Measurements from ENCODE around the gene DRD1. TPM values are rescaled to one million over a fixed set of nuclear protein-coding genes. Genes with fewer than 3 reads are reported as not detected.

Gene DRD1
- total and polyA plus RNA-seq, 2 of the 4 experiments (the other 2 are of a cell fraction) = 0.18 to 0.19 TPM

DNA sequence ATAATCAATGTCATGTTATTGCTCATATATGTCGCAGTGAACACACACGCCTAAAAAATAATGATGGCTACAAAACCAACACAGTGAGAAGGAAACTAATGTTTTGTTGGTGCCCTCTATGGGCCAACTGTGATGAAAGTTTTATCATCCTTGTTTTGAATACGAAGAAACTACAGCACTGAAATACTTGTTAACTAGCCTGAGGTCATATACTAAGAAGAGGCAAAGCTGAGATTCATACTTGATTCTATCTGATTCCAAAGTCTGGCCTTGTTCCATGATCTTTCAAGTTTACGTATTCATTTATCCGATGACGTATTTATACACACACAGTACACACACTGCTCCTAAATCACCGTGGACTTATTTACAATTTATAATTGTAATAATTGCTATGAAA is 16.1 kb upstream of the DRD1 start:
- Histone ChIP-seq H2BK120ac (ENCODE audit: low read depth, low read length) (no peak overlapping the region), H3K27ac (ENCODE audit: insufficient read depth, low read length) (no peak overlapping the region), H2AFZ (replicated peaks; ENCODE audit: low read length, poor library complexity) (no peak overlapping the region), H2BK5ac (ENCODE audit: low read depth, low read length, poor library complexity, severe bottlenecking) (no peak overlapping the region), H4K5ac (ENCODE audit: low read depth, low read length) (no peak overlapping the region), H3K4me3 (ENCODE audit: insufficient read depth, low read depth, low read length) (no peak overlapping the region), H3K14ac (replicated peaks; ENCODE audit: low read depth, low read length) (no peak overlapping the region), H4K20me1 (ENCODE audit: insufficient read depth, low read length) (no peaks in the 10 kb centered on the region), H2BK15ac (ENCODE audit: low read depth, low read length) (no peak overlapping the region), H3K27me3 (ENCODE audit: control insufficient read depth, insufficient read depth, low read length) (peaks cover 8% of the 10 kb centered on the region; the same call in 1 of the 2 replicates), H4K91ac (ENCODE audit: insufficient read depth, low read depth, low read length) (no peak overlapping the region), H3K9me1 (ENCODE audit: insufficient read depth, low read length) (no peaks in the 10 kb centered on the region), H3K79me1 (ENCODE audit: low read depth in 1 of 2, low read length in 2 of 2) (no peaks in the 10 kb centered on the region), H2AK9ac (replicated peaks; ENCODE audit: low read depth, low read length, poor library complexity) (no peak overlapping the region), H3K56ac (ENCODE audit: extremely low read depth, insufficient read depth, low read length) (no peak overlapping the region), H3K36me3 (ENCODE audit: control insufficient read depth, insufficient read depth, low read length) (no peaks in the 10 kb centered on the region), H3K9me3 (ENCODE audit: control insufficient read depth, insufficient read depth, low read length) (no peaks in the 10 kb centered on the region), H3K4ac (ENCODE audit: low read depth, low read length) (no peak overlapping the region), H3K4me1 (ENCODE audit: control insufficient read depth, insufficient read depth, low read length) (no peaks in the 10 kb centered on the region), H3K18ac (ENCODE audit: low read depth, low read length) (no peak overlapping the region), H3K9ac (ENCODE audit: low read depth, low read length) (no peak overlapping the region), H3K4me2 (ENCODE audit: low read depth, low read length) (no peak overlapping the region), H2AK5ac (ENCODE audit: low read depth, low read length) (no peak overlapping the region), H3K23ac (ENCODE audit: low read depth, low read length) (no peak overlapping the region), H2BK20ac (ENCODE audit: low read depth, low read length) (no peak overlapping the region), H4K8ac (ENCODE audit: low read depth in 2 of 2, low read length in 2 of 2) (no peak overlapping the region)
- POLR2A ChIA-PET (ENCODE audit: unreplicated experiment) = no interaction called here
- CTCF ChIA-PET = no interaction called here
- ATAC-seq (ENCODE audit: low read depth) (peak; percentile 74), DNase-seq (peak; percentile 33)
- in situ Hi-C loops (cut with MboI; ENCODE audit: low sequenced_read_pairs) = no loop called here
- dilution Hi-C loops (cut with HindIII; ENCODE audit: low sequenced_read_pairs, unreplicated experiment) = no loop called here
- TF ChIP-seq SMC3 (IDR thresholded peaks at IDR 0.05; ENCODE audit: low read depth, low read length) = peak; percentile 26; the same call in 1 of the 2 replicates
- TF ChIP-seq BHLHE40 (IDR thresholded peaks at IDR 0.05; ENCODE audit: low read depth, low read length) = no peak
- TF ChIP-seq, protein P1, sequence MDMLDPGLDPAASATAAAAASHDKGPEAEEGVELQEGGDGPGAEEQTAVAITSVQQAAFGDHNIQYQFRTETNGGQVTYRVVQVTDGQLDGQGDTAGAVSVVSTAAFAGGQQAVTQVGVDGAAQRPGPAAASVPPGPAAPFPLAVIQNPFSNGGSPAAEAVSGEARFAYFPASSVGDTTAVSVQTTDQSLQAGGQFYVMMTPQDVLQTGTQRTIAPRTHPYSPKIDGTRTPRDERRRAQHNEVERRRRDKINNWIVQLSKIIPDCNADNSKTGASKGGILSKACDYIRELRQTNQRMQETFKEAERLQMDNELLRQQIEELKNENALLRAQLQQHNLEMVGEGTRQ (IDR thresholded peaks at IDR 0.05; ENCODE audit: low read depth, low read length) = no peak
- TF ChIP-seq FOS (IDR thresholded peaks at IDR 0.05; ENCODE audit: low read depth, low read length) = no peak
- peak; percentile 45 for TF ChIP-seq RAD21 (IDR thresholded peaks at IDR 0.05; ENCODE audit: low read length)
- TF ChIP-seq, protein P2, sequence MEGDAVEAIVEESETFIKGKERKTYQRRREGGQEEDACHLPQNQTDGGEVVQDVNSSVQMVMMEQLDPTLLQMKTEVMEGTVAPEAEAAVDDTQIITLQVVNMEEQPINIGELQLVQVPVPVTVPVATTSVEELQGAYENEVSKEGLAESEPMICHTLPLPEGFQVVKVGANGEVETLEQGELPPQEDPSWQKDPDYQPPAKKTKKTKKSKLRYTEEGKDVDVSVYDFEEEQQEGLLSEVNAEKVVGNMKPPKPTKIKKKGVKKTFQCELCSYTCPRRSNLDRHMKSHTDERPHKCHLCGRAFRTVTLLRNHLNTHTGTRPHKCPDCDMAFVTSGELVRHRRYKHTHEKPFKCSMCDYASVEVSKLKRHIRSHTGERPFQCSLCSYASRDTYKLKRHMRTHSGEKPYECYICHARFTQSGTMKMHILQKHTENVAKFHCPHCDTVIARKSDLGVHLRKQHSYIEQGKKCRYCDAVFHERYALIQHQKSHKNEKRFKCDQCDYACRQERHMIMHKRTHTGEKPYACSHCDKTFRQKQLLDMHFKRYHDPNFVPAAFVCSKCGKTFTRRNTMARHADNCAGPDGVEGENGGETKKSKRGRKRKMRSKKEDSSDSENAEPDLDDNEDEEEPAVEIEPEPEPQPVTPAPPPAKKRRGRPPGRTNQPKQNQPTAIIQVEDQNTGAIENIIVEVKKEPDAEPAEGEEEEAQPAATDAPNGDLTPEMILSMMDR (conservative IDR thresholded peaks at IDR 0.05; ENCODE audit: low read depth, low read length) = peak; percentile 52
- no TSS peak for BruUV-seq (replicated peaks)
- WGBS, 2 experiments (ENCODE audit: extremely low coverage in 2 of 2, insufficient read length in 1 of 2) = no CpG with 5 or more reads among the region's 7 CpGs
- intact Hi-C loops (cut with micrococcal nuclease) = loop anchor here (1.0 kb wide), 1 partner anchor 509 kb away; no protein-coding TSS in a partner anchor

Data from IMR-90 (cell line).